AG09319 (cell line): ENCODE data around the gene EPHA8.

Experiments used
- DNase-seq: peaks from one replicate; pipeline ENCODE4 v3.0.0-alpha.2; 2010; ENCODE audit warnings: low read depth; ENCODE audit errors: extremely low read depth
- CTCF ChIP-seq: IDR thresholded peaks from 2 replicates; pipeline ENCODE4 v1.5.1; 2011; ENCODE audit warnings: low read depth, mild to moderate bottlenecking, inconsistent platforms, low read length, moderate library complexity

EPHA8 gene

GRCh38 chr1:22592051-22592450 lies 28.8 kb downstream of the EPHA8 start:
- DNase-seq, result no peak
- no peak for TF ChIP-seq CTCF

GRCh38 chr1:22592919-22593790 lies 29.9 kb downstream of the EPHA8 start:
- no peak for DNase-seq
- TF ChIP-seq CTCF, result no peak

GRCh38 chr1:22594396-22594795 lies 31.1 kb downstream of the EPHA8 start:
- TF ChIP-seq CTCF, result no peak
- no peak for DNase-seq

- DNase-seq, result no peak
Observed at GRCh38 chr1:22595108-22595507, 31.8 kb downstream of the EPHA8 start.

GRCh38 chr1:22597301-22597965 lies 34.1 kb downstream of the EPHA8 start:
- no peak for DNase-seq
- no peak for TF ChIP-seq CTCF

More at GRCh38 chr1:22595108-22595507, 31.8 kb downstream of the EPHA8 start:
- TF ChIP-seq CTCF, result no peak

GRCh38 chr1:22597996-22598395 lies 34.7 kb downstream of the EPHA8 start:
- no peak for DNase-seq
- TF ChIP-seq CTCF, result no peak

GRCh38 chr1:22598736-22599135 lies 35.4 kb downstream of the EPHA8 start:
- no peak for TF ChIP-seq CTCF
- no peak for DNase-seq
